GM12891 (cell line): Measurements from ENCODE around the gene UGT1A9.
"Not testable (repeated sequence)": the region's sequence is repeated elsewhere in the genome, so short reads cannot be mapped to it uniquely, and the experiment has no call there.

Experiments used
- DNase-seq: peaks from one replicate; pipeline ENCODE4 v3.0.0; 2011; ENCODE audit warnings: low spot score; ENCODE audit not compliant: insufficient read length
- FAIRE-seq: peaks from 2 replicates; lab custom pipeline; 2011; peaks lifted over from hg19 to GRCh38; lab: Jason Lieb, UNC
- PAX5 ChIP-seq: IDR thresholded peaks from 2 replicates; pipeline ENCODE4 v1.6.1; 2011; ENCODE audit warnings: low read length, moderate library complexity, mild to moderate bottlenecking; ENCODE audit not compliant: insufficient read depth, severe bottlenecking
- POLR2A ChIP-seq: IDR thresholded peaks from 2 replicates; pipeline ENCODE4 v1.6.1; 2011; ENCODE audit warnings: low read depth, low read length, control low read depth
- POLR2AphosphoS5 ChIP-seq: IDR thresholded peaks from 2 replicates; pipeline ENCODE4 v1.6.1; 2011; ENCODE audit warnings: low read depth, low read length, control low read depth
- POU2F2 ChIP-seq: IDR thresholded peaks from 2 replicates; pipeline ENCODE4 v1.6.1; 2011; ENCODE audit warnings: low read depth, mild to moderate bottlenecking, control low read depth, low read length, moderate library complexity
- SPI1 ChIP-seq: IDR thresholded peaks from 2 replicates; pipeline ENCODE4 v1.6.1; 2011; ENCODE audit warnings: low read depth, low read length, control low read depth
- TAF1 ChIP-seq: IDR thresholded peaks from 2 replicates; pipeline ENCODE4 v1.6.1; 2011; ENCODE audit warnings: low read depth, low read length, control low read depth

The UGT1A9 gene

DNA sequence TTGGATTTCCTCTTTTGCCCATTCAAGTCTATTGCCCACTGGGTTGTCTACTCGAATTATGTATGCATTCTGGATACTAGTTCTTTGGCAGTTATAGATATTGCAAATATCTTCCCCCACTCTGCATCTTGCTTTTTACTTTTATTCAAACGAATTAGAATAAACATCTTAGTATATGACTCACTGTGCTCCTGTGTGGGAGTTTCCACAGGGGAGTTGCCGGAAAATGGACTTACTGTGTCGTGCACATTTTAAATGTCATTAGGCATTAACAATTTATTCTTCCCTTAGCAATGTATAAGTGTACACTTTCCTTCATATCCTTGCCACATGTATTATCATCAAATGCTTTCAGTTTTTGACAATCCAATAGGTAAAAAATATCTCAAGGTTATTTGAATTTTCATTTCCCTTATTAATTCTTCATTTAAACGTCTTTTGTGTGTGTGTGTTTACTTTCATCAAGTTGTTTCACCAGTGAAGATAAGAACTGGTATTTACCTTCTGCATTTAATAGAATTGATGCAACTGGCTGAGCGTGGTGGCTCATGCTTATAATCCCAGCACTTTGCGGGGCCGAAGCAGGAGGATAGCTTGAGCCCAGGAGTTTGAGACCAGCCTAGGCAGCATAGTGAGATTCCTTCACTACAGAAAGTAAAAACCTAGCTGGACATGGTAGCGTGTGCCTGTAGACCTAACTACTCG, 36.4 kb downstream of the UGT1A9 start:
- DNase-seq (no peak), FAIRE-seq (no peak)
- TF ChIP-seq PAX5 (no peak), POLR2A (no peak), POU2F2 (no peak), POLR2AphosphoS5 (no peak), SPI1 (no peak), TAF1 (no peak)

DNA sequence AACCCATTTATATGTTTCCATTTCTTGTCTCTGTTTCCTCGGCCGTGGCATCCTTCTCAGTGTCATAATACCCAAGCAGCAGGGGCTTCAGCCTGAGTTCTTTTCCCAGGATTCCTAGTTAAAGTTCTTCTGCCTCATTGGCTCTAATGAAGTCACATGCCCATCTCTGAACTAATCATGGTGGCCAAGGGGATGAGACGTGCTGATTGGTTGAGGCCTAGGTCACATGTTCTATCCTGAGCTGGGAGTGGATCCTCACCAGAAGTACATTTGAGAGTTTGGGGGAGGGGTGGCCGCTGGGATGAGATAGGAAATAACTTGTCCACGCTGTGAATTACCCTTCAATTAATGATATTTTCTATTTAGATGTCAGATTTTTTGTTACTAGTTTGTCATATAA, 37.2 kb downstream of the UGT1A9 start:
- TF ChIP-seq SPI1 (no peak), TAF1 (no peak)
- FAIRE-seq = no peak
- DNase-seq = no peak

DNA sequence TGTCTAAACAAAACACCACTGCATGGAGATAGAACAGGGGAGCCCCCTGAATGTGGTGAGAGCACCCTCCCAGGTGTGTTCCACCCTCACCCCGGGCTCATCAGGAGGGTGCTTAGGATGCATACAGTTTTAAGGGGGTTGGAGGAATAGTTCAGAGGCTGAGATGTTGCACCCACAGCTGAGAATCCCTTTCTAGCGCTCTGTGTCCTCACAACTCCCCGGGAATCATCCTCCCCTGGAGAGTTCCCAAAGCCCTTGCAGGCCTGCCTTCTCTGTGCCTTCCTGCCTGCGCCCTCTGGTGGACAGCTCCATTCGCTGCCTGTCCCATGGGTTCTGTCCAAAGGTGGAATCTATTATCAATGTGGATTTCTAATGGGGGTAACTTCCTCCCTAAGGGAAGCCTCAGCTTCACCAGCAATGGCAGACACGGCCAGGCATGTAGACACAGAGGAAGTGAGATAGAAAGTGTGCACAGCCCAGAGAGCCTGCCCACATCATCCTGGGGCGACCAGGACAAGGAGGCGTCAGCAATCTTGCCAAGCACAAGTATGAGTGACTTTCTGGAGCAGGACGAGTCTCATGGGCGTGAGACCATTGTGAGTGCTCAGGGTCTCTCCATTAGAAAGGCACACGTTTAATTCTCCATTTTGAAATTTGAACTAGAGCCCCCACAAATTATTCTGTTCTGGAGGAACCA, 39.8 kb downstream of the UGT1A9 start:
- TF ChIP-seq POLR2A (no peak), POU2F2 (no peak), PAX5 (no peak), SPI1 (no peak), POLR2AphosphoS5 (no peak), TAF1 (no peak)
- FAIRE-seq (peak; percentile 77), DNase-seq (peak; percentile 33)

DNA sequence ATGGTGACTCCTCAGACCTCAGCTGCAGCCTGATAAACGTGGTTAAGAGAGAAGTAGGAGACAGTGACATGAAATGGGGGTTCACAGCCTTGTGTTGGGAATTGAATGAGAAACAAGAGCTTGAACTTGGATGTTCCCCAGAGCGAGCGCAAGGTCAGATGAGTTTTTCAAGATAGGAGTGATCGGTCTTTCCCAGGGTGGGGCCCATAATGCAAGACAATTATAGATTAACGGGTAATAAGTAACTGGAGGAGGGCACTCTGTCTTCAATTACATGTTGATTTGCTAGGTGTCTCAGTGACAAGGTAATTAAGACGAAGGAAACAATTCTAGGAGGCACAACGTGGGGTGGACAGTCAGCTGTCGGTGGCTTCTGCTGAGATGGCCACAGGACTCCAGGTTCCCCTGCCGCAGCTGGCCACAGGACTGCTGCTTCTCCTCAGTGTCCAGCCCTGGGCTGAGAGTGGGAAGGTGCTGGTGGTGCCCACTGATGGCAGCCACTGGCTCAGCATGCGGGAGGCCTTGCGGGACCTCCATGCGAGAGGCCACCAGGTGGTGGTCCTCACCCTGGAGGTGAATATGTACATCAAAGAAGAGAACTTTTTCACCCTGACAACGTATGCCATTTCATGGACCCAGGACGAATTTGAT, 41.0 kb downstream of the UGT1A9 start, which contains the start of gene UGT1A5:
Gene UGT1A5 (plus strand): TSS at position 297 of the 651 bp plus-strand sequence. CDS start 85 bp downstream, at position 382.
- FAIRE-seq = no peak
- TF ChIP-seq POLR2AphosphoS5 = no peak
- no peak for TF ChIP-seq POU2F2
- TF ChIP-seq PAX5 = no peak
- TF ChIP-seq TAF1 = no peak
- TF ChIP-seq POLR2A = no peak
- no peak for TF ChIP-seq SPI1
- DNase-seq = no peak

DNA sequence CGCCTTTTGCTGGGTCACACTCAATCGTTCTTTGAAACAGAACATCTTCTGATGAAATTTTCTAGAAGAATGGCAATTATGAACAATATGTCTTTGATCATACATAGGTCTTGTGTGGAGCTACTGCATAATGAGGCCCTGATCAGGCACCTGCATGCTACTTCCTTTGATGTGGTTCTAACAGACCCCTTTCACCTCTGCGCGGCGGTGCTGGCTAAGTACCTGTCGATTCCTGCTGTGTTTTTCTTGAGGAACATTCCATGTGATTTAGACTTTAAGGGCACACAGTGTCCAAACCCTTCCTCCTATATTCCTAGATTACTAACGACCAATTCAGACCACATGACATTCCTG, 41.5 kb downstream of the UGT1A9 start:
- no peak for FAIRE-seq

DNA sequence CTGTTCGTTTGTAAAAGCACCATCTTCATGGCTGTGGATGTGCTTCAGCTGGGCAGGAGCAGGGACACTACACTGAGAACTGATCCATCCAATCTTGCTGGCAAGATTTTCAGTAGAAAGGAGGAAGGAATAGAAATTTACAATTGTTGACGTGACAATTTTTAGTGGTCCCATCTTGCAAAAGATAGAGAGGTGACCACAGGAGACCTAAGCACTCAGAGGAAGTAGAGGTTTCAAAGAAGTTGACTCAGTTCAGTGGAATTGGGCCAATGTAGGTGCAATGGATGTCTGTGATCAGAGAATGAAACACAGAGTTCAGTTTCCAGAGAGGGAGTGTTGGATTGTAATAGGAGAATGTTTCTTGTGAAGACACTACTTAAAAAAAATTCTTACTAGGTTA, 42.4 kb downstream of the UGT1A9 start:
- TF ChIP-seq PAX5 (no peak), POU2F2 (no peak), POLR2AphosphoS5 (no peak), SPI1 (no peak), POLR2A (no peak), TAF1 (no peak)
- FAIRE-seq = no peak

More for the DNA sequence above, 41.5 kb downstream of the UGT1A9 start:
- TF ChIP-seq PAX5 = no peak
- no peak for TF ChIP-seq POLR2AphosphoS5
- TF ChIP-seq TAF1 = no peak
- no peak for TF ChIP-seq SPI1
- no peak for TF ChIP-seq POU2F2
- no peak for TF ChIP-seq POLR2A
- no peak for DNase-seq

DNA sequence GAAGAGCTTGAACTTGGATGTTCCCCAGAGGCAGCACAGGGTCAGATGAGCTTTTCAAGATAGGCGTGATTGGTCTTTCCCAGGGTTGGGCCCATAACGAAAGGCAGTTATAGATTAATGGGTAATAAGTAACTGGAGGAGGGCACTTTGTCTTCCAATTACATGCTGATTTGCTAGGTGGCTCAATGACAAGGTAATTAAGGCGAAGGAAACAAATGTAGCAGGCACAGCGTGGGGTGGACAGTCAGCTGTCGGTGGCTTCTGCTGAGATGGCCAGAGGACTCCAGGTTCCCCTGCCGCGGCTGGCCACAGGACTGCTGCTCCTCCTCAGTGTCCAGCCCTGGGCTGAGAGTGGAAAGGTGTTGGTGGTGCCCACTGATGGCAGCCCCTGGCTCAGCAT, 46.9 kb downstream of the UGT1A9 start, which contains the start of gene UGT1A4:
Gene UGT1A4 (plus strand): TSS at position 185 of the 400 bp plus-strand sequence. CDS start 85 bp downstream, at position 270.
- no peak for DNase-seq
- no peak for FAIRE-seq
- TF ChIP-seq POU2F2 (no peak), POLR2A (no peak), POLR2AphosphoS5 (no peak), TAF1 (no peak), PAX5 (no peak), SPI1 (no peak)

More for the DNA sequence above, 42.4 kb downstream of the UGT1A9 start:
- no peak for DNase-seq

DNA sequence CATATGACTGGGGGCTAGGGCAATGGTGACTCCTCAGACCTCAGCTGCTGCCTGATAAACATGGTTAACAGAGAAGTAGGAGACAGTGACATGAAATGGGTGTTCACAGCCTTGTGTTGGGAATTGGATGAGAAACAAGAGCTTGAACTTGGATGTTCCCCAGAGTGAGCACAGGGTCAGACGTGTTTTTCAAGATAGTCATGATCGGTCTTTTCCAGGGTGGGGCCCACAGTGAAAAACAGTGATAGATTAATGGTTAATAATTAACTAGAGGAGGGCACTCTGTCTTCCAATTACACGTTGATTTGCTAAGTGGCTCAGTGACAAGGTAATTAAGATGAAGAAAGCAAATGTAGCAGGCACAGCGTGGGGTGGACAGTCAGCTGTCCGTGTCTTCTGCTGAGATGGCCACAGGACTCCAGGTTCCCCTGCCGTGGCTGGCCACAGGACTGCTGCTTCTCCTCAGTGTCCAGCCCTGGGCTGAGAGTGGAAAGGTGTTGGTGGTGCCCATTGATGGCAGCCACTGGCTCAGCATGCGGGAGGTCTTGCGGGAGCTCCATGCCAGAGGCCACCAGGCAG, 57.1 kb downstream of the UGT1A9 start, which contains the start of gene UGT1A3:
Gene UGT1A3 (plus strand): TSS at position 320 of the 579 bp plus-strand sequence. CDS start 85 bp downstream, at position 405.
- FAIRE-seq (no peak), DNase-seq (no peak)
- TF ChIP-seq POU2F2 (no peak), SPI1 (no peak), PAX5 (no peak), POLR2AphosphoS5 (no peak), TAF1 (no peak), POLR2A (no peak)

DNA sequence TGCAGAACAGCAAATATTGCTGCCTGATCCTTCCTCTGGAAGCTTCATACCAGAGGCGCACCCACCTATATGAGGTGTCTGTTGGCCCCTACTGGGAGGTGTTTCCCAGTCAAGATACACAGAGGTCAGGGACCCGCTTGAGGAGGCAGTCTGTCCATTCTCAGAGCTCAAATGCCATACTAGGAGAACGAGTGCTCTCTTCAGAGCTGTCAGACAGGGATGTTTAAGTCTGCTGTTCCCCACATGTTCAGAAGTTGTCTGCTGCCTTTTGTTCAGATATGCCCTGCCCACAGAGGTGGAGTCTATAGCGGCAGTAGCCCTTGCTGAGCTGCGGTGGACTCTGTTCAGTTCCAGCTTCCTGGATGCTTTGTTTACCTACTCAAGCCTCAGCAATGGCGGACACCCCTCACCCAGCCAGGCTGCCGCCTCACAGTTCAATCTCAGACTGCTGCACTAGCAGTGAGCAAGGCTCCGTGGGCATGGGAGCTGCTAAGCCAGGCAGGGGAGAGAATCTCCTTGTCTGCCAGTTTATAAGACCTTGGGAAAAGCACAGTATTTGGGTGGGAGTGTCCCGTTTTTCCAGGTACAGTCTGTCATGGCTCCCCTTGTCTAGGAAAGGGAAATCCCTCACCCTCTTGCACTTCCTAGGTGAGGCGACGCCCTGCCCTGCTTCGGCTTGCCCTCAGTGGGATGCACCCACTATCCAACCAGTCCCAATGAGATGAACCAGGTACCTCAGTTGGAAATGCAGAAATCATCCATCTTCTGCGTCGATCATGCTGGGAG, 65.4 kb downstream of the UGT1A9 start:
- FAIRE-seq, DNase-seq: not testable (repeated sequence)
